HCT116 (cell line): ENCODE results near the gene NSMF. TPM values are rescaled to one million over a fixed set of nuclear protein-coding genes. Genes with fewer than 3 reads are reported as not detected.

ENCODE experiments used
- ATAC-seq: fragments of 200-7000 bp; cut with Tn5 transposase; 2 replicates; pipeline ENCODE4 v1.9.1; 2020; ENCODE audit warnings: mild to moderate bottlenecking, moderate library complexity
- BruUV-seq: library from RNA; stranded (reverse); fragments of 400-500 nt; replicated peaks from 2 replicates; lab custom pipeline; 2021; lab: Mats Ljungman, UMichigan
- CTCF ChIA-PET: fragments of 300-600 bp; sonication (Branson Sonifier 250); formaldehyde crosslinking; loops from one replicate; lab custom pipeline; 2021; ENCODE audit warnings: antibody characterized with exemption; lab: Charles Lee
- POLR2A ChIA-PET: fragments of 300-600, 350-600 bp; sonication (Branson Sonifier 250); formaldehyde crosslinking; loops from one replicate; lab custom pipeline; 2021; ENCODE audit warnings: antibody characterized with exemption; lab: Charles Lee
- RAD21 ChIA-PET, 2 experiments: fragments of 300-600 bp; sonication (Branson Sonifier 250); formaldehyde crosslinking; loops; one replicate each; lab custom pipeline; 2023; ENCODE audit warnings: low total read pairs in 2 of 2; ENCODE audit not compliant: uncharacterized antibody in 2 of 2, unreplicated experiment in 2 of 2, low non-redundant PET in 1 of 2; lab: Charles Lee
- DNase-seq: peaks from one replicate; pipeline ENCODE4 v3.0.0-alpha.2; 2010; ENCODE audit warnings: low read depth, low spot score
- H2AFZ ChIP-seq: fragments of 200-600 bp; shearing (Covaris generic), sonication (generic); 2 replicates; pipeline ENCODE4 v1.6.1; 2017; ENCODE audit warnings: low read depth, mixed run types, mixed read lengths, antibody characterized with exemption, low read length; ENCODE audit not compliant: poor library complexity, severe bottlenecking
- H3K27ac ChIP-seq: 2 replicates; pipeline ENCODE4 v1.5.1; 2012; ENCODE audit warnings: low read depth, low read length
- H3K27me3 ChIP-seq: fragments of 200-600 bp; sonication (generic); 2 replicates; pipeline ENCODE4 v1.6.1; 2016; ENCODE audit warnings: mixed run types, low read length, mixed read lengths; ENCODE audit not compliant: insufficient read depth
- H3K36me3 ChIP-seq, 2 experiments: fragments of 200-500 bp in 1 of 2; fragments of 200-600 bp in 1 of 2; sonication (Bioruptor generic) in 1 of 2; sonication (generic) in 1 of 2; 2 replicates each; pipeline versions ENCODE4 v1.5.1 to v1.6.1; 2014 to 2016; ENCODE audit warnings: low read length in 2 of 2, inconsistent platforms in 1 of 2, mixed read lengths in 1 of 2, mixed run types in 1 of 2; ENCODE audit not compliant: insufficient read depth in 2 of 2, control insufficient read depth in 1 of 2
- H3K4me1 ChIP-seq, 2 experiments: fragments of 200-600 bp in 1 of 2; sonication (generic) in 1 of 2; 2 replicates each; pipeline versions ENCODE4 v1.5.1 to v1.6.1; 2012 to 2017; ENCODE audit warnings: low read length in 2 of 2, inconsistent platforms in 1 of 2, mild to moderate bottlenecking in 1 of 2, mixed read lengths in 1 of 2, mixed run types in 1 of 2, moderate library complexity in 1 of 2; ENCODE audit not compliant: insufficient read depth in 2 of 2, control insufficient read depth in 1 of 2
- H3K4me2 ChIP-seq: fragments of 200-600 bp; sonication (generic); 2 replicates; pipeline ENCODE4 v1.6.1; 2017; ENCODE audit warnings: mixed run types, low read length, mixed read lengths
- H3K4me3 ChIP-seq, 2 experiments: fragments of 200-600 bp in 1 of 2; sonication (generic) in 1 of 2; replicated peaks in 1 of 2; 2 replicates each; pipeline ENCODE4 v1.5.1; 2011 to 2016; ENCODE audit warnings: low read length in 2 of 2, control low read depth in 1 of 2, low read depth in 1 of 2, mild to moderate bottlenecking in 1 of 2, mixed read lengths in 1 of 2, mixed run types in 1 of 2
- H3K79me2 ChIP-seq: fragments of 200-600 bp; sonication (generic); 2 replicates; pipeline ENCODE4 v1.6.1; 2017; ENCODE audit warnings: mild to moderate bottlenecking, mixed run types, low read length, moderate library complexity, mixed read lengths; ENCODE audit not compliant: insufficient read depth
- H3K9ac ChIP-seq: fragments of 200-600 bp; sonication (generic); 2 replicates; pipeline ENCODE4 v1.6.1; 2016; ENCODE audit warnings: low read length, mixed read lengths
- H3K9me2 ChIP-seq: fragments of 200-600 bp; sonication (generic), shearing (Covaris generic); 2 replicates; pipeline ENCODE4 v1.6.1; 2017; ENCODE audit warnings: mixed run types, mild to moderate bottlenecking, moderate library complexity; ENCODE audit not compliant: insufficient read depth
- H3K9me3 ChIP-seq, 2 experiments: fragments of 200-500 bp in 1 of 2; fragments of 200-600 bp in 1 of 2; sonication (Bioruptor generic) in 1 of 2; sonication (generic) in 1 of 2; 2 replicates each; pipeline ENCODE4 v1.6.1; 2014 to 2017; ENCODE audit warnings: low read length in 2 of 2, mixed read lengths in 2 of 2, inconsistent platforms in 1 of 2, low read depth in 1 of 2, mild to moderate bottlenecking in 1 of 2, mixed run types in 1 of 2, moderate library complexity in 1 of 2; ENCODE audit not compliant: control insufficient read depth in 1 of 2, insufficient read depth in 1 of 2
- H4K20me1 ChIP-seq: fragments of 200-600 bp; sonication (generic), shearing (Covaris generic); 2 replicates; pipeline ENCODE4 v1.6.1; 2017; ENCODE audit warnings: mixed run types, mild to moderate bottlenecking, moderate library complexity; ENCODE audit not compliant: insufficient read depth
- CEBPB ChIP-seq: IDR thresholded peaks from 2 replicates; pipeline ENCODE4 v1.6.1; 2012; ENCODE audit warnings: low read depth
- EGR1 ChIP-seq: IDR thresholded peaks from 2 replicates; pipeline ENCODE4 v1.6.1; 2012; ENCODE audit warnings: low read depth
- ELF1 ChIP-seq: IDR thresholded peaks from 2 replicates; pipeline ENCODE4 v1.6.1; 2012; ENCODE audit warnings: low read depth, borderline replicate concordance
- EZH2phosphoT487 ChIP-seq: fragments of 200-600 bp; IDR thresholded peaks from 2 replicates; pipeline ENCODE4 v1.6.1; 2018; ENCODE audit warnings: antibody characterized with exemption, borderline replicate concordance
- FOSL1 ChIP-seq: IDR thresholded peaks from 2 replicates; pipeline ENCODE4 v1.6.1; 2012; ENCODE audit warnings: low read depth
- SRF ChIP-seq: IDR thresholded peaks from 2 replicates; pipeline ENCODE4 v1.6.1; 2012; ENCODE audit warnings: low read depth
- ZFX ChIP-seq: fragments of 450-650 bp; IDR thresholded peaks from 2 replicates; pipeline ENCODE4 v1.6.1; 2017
- intact Hi-C: fragments of 100-400 bp; cut with micrococcal nuclease; formaldehyde crosslinking; loops from 2 replicates; pipeline ENCODE4 v1.10.0; 2022
- total RNA-seq: library from RNA; stranded (reverse); gene quantifications from one replicate; pipeline ENCODE4 v1.2.1, GENCODE V29; 2021; ENCODE audit not compliant: unreplicated experiment
- TF ChIP-seq, protein P1 (sequence below): IDR thresholded peaks from 2 replicates; pipeline ENCODE4 v1.6.1; 2012
- TF ChIP-seq, protein P2 (sequence below): IDR thresholded peaks from 2 replicates; pipeline ENCODE4 v1.6.1; 2011; ENCODE audit warnings: mild to moderate bottlenecking, low read length, moderate library complexity; ENCODE audit not compliant: insufficient replicate concordance; ENCODE audit errors: extremely low read depth
- TF ChIP-seq, protein P3 (sequence below): IDR thresholded peaks from 2 replicates; pipeline ENCODE4 v1.6.1; 2012; ENCODE audit warnings: low read depth

Gene NSMF
- total RNA-seq, 1 experiment from 2014 or later = 81.9 TPM

DNA sequence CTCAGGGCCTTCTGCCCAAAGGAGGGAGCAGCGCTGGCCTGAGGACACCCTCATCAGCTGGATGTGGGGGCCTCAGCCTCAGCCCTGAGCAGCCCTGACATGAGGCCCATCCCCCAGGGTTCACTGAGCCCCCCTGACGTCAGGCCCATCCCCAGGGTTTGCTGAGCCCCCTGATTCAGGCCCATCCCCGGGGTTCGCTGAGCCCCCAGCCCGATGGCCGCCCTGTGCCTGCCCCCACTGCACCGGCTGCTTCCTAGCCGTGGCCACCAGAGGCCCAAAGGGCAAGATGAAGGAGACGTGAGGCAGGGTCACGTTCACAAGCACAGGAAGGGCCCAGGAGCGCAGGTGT lies 19.5 kb upstream of the NSMF start:
- CTCF ChIA-PET = no interaction called here
- intact Hi-C loops = no loop called here
- Histone ChIP-seq H3K4me3 (no peak overlapping the region), H4K20me1 (no peaks in the 10 kb centered on the region), H3K9me3 (peaks cover 4 to 11% of the 10 kb centered on the region in 2 experiments; a peak in 3 of 4 replicates), H3K9ac (no peak overlapping the region), H3K27me3 (no peaks in the 10 kb centered on the region), H3K4me1 (peaks cover 0 to 6% of the 10 kb centered on the region in 2 experiments; a peak in 1 of 4 replicates), H3K27ac (no peak overlapping the region), H3K36me3 (no peaks in the 10 kb centered on the region), H3K9me2 (no peaks in the 10 kb centered on the region), H2AFZ (no peak overlapping the region), H3K4me2 (no peak overlapping the region), H3K79me2 (no peaks in the 10 kb centered on the region)
- no peak for ATAC-seq
- TF ChIP-seq ZFX (no peak), FOSL1 (no peak), CEBPB (no peak), SRF (no peak), EZH2phosphoT487 (no peak), EGR1 (no peak), ELF1 (no peak)
- TF ChIP-seq, protein P1, sequence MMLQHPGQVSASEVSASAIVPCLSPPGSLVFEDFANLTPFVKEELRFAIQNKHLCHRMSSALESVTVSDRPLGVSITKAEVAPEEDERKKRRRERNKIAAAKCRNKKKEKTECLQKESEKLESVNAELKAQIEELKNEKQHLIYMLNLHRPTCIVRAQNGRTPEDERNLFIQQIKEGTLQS = no peak
- TF ChIP-seq, protein P2, sequence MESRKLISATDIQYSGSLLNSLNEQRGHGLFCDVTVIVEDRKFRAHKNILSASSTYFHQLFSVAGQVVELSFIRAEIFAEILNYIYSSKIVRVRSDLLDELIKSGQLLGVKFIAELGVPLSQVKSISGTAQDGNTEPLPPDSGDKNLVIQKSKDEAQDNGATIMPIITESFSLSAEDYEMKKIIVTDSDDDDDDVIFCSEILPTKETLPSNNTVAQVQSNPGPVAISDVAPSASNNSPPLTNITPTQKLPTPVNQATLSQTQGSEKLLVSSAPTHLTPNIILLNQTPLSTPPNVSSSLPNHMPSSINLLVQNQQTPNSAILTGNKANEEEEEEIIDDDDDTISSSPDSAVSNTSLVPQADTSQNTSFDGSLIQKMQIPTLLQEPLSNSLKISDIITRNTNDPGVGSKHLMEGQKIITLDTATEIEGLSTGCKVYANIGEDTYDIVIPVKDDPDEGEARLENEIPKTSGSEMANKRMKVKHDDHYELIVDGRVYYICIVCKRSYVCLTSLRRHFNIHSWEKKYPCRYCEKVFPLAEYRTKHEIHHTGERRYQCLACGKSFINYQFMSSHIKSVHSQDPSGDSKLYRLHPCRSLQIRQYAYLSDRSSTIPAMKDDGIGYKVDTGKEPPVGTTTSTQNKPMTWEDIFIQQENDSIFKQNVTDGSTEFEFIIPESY = no peak
- TF ChIP-seq, protein P3, sequence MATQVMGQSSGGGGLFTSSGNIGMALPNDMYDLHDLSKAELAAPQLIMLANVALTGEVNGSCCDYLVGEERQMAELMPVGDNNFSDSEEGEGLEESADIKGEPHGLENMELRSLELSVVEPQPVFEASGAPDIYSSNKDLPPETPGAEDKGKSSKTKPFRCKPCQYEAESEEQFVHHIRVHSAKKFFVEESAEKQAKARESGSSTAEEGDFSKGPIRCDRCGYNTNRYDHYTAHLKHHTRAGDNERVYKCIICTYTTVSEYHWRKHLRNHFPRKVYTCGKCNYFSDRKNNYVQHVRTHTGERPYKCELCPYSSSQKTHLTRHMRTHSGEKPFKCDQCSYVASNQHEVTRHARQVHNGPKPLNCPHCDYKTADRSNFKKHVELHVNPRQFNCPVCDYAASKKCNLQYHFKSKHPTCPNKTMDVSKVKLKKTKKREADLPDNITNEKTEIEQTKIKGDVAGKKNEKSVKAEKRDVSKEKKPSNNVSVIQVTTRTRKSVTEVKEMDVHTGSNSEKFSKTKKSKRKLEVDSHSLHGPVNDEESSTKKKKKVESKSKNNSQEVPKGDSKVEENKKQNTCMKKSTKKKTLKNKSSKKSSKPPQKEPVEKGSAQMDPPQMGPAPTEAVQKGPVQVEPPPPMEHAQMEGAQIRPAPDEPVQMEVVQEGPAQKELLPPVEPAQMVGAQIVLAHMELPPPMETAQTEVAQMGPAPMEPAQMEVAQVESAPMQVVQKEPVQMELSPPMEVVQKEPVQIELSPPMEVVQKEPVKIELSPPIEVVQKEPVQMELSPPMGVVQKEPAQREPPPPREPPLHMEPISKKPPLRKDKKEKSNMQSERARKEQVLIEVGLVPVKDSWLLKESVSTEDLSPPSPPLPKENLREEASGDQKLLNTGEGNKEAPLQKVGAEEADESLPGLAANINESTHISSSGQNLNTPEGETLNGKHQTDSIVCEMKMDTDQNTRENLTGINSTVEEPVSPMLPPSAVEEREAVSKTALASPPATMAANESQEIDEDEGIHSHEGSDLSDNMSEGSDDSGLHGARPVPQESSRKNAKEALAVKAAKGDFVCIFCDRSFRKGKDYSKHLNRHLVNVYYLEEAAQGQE = no peak
- no peak for DNase-seq
- RAD21 ChIA-PET = no interaction called here
- BruUV-seq = no TSS peak
- POLR2A ChIA-PET = interaction anchor here (0.6 kb wide), 1 partner anchor 206 kb away, joined by 4 read pairs; no protein-coding TSS in a partner anchor
